ENCODE results near the gene CDC42BPA.

DNA sequence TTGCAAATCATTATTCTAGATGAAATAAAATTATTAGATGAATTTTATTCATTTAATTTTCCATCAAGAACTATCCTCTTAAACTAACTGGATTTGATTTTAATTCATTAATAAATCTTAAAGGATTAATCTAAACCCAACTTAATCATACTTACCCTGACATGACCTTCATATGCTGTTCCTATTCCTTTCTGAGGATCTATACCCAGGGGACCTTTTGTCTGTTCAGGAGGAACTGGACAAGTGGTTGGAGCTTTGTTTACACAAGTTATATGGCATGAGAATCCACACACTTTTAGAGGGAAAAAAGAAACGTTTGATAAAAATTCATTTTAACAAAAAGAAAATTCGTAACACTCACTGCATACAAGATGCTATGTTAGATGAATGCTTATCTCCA, 283.0 kb downstream of the CDC42BPA start:
- TF ChIP-seq POLR2A (IDR thresholded peaks at IDR 0.05) (no peak), POLR2AphosphoS5 (IDR thresholded peaks at IDR 0.05) (no peak), EP300 (IDR thresholded peaks at IDR 0.05) (no peak)
- TF ChIP-seq, protein P1, sequence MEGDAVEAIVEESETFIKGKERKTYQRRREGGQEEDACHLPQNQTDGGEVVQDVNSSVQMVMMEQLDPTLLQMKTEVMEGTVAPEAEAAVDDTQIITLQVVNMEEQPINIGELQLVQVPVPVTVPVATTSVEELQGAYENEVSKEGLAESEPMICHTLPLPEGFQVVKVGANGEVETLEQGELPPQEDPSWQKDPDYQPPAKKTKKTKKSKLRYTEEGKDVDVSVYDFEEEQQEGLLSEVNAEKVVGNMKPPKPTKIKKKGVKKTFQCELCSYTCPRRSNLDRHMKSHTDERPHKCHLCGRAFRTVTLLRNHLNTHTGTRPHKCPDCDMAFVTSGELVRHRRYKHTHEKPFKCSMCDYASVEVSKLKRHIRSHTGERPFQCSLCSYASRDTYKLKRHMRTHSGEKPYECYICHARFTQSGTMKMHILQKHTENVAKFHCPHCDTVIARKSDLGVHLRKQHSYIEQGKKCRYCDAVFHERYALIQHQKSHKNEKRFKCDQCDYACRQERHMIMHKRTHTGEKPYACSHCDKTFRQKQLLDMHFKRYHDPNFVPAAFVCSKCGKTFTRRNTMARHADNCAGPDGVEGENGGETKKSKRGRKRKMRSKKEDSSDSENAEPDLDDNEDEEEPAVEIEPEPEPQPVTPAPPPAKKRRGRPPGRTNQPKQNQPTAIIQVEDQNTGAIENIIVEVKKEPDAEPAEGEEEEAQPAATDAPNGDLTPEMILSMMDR (IDR thresholded peaks at IDR 0.05): no peak

Measured in stomach (tissue), 4 donors.